Liver (tissue), 9 donors: ENCODE measurements around the gene PLCL1. TPM values are rescaled to one million over a fixed set of nuclear protein-coding genes. Genes with fewer than 3 reads are reported as not detected.
"Not testable (repeated sequence)": the region's sequence is repeated elsewhere in the genome, so short reads cannot be mapped to it uniquely, and the experiment has no call there.

Experiments
- DNase-seq: peaks from one replicate; pipeline ENCODE4 v3.0.0-alpha.2; 2017; ENCODE audit warnings: low spot score
- H3K27ac ChIP-seq, 2 donors: one replicate each; pipeline ENCODE4 v1.7.0; 2013; ENCODE audit warnings: inconsistent platforms in 2 of 2, low read length in 2 of 2, control low read depth in 1 of 2, low read depth in 1 of 2, mild to moderate bottlenecking in 1 of 2
- H3K27me3 ChIP-seq, 4 donors: one replicate each; pipeline versions ENCODE4 v1.6.1 to v1.7.0; 2013; ENCODE audit warnings: low read length in 3 of 4, inconsistent platforms in 1 of 4, mild to moderate bottlenecking in 1 of 4, moderate library complexity in 1 of 4; ENCODE audit not compliant: control insufficient read depth in 4 of 4, insufficient read depth in 4 of 4
- H3K36me3 ChIP-seq, 4 donors: one replicate each; pipeline versions ENCODE4 v1.6.1 to v1.7.0; 2013; ENCODE audit warnings: low read length in 3 of 4, mild to moderate bottlenecking in 3 of 4, low read depth in 1 of 4, moderate library complexity in 1 of 4; ENCODE audit not compliant: control insufficient read depth in 4 of 4, insufficient read depth in 3 of 4
- H3K4me1 ChIP-seq, 4 donors: one replicate each; pipeline versions ENCODE4 v1.6.1 to v1.7.0; 2013; ENCODE audit warnings: low read length in 3 of 4, mild to moderate bottlenecking in 3 of 4, moderate library complexity in 1 of 4; ENCODE audit not compliant: control insufficient read depth in 4 of 4, insufficient read depth in 4 of 4
- H3K4me3 ChIP-seq, 3 donors: one replicate each; pipeline versions ENCODE4 v1.6.1 to v1.7.0; 2013; ENCODE audit warnings: low read length in 3 of 3, control low read depth in 1 of 3, low read depth in 1 of 3, mild to moderate bottlenecking in 1 of 3
- H3K9ac ChIP-seq, 2 donors: one replicate each; pipeline ENCODE4 v1.7.0; 2013; ENCODE audit warnings: low read length in 2 of 2, mild to moderate bottlenecking in 2 of 2, moderate library complexity in 2 of 2, control low read depth in 1 of 2, low read depth in 1 of 2
- H3K9me3 ChIP-seq, 4 donors: one replicate each; pipeline versions ENCODE4 v1.6.1 to v1.7.0; 2013; ENCODE audit warnings: low read length in 3 of 4; ENCODE audit not compliant: control insufficient read depth in 4 of 4
- ATF3 ChIP-seq: IDR thresholded peaks from 2 replicates; pipeline ENCODE4 v1.6.1; 2016; ENCODE audit warnings: antibody characterized with exemption
- CTCF ChIP-seq: fragments of 150-350 bp; IDR thresholded peaks from 2 replicates; pipeline ENCODE4 v1.5.1; 2017; ENCODE audit warnings: improper control_type of control experiment, low read depth, low read length; ENCODE audit not compliant: missing input control
- EGR1 ChIP-seq, 2 donors: IDR thresholded peaks; 2 replicates each; pipeline ENCODE4 v1.6.1; 2016 to 2018; ENCODE audit warnings: antibody characterized with exemption in 2 of 2, low read depth in 2 of 2
- FOXA1 ChIP-seq: IDR thresholded peaks from 2 replicates; pipeline ENCODE4 v1.6.1; 2016; ENCODE audit warnings: antibody characterized with exemption
- FOXA2 ChIP-seq: IDR thresholded peaks from 2 replicates; pipeline ENCODE4 v1.6.1; 2016; ENCODE audit warnings: antibody characterized with exemption
- GABPA ChIP-seq, 2 donors: IDR thresholded peaks in 1 of 2; conservative IDR thresholded peaks in 1 of 2; 2 replicates each; pipeline ENCODE4 v1.6.1; 2016; ENCODE audit warnings: antibody characterized with exemption in 2 of 2, mild to moderate bottlenecking in 1 of 2, moderate library complexity in 1 of 2
- HNF4G ChIP-seq: IDR thresholded peaks from 2 replicates; pipeline ENCODE4 v1.6.1; 2016; ENCODE audit warnings: antibody characterized with exemption
- JUND ChIP-seq, 2 donors: IDR thresholded peaks; 2 replicates each; pipeline ENCODE4 v1.6.1; 2016; ENCODE audit warnings: antibody characterized with exemption in 2 of 2
- MAX ChIP-seq: IDR thresholded peaks from 2 replicates; pipeline ENCODE4 v1.6.1; 2016; ENCODE audit warnings: antibody characterized with exemption
- NR2F2 ChIP-seq: IDR thresholded peaks from 2 replicates; pipeline ENCODE4 v1.6.1; 2016; ENCODE audit warnings: antibody characterized with exemption
- RAD21 ChIP-seq, 2 donors: IDR thresholded peaks; 2 replicates each; pipeline ENCODE4 v1.6.1; 2016; ENCODE audit warnings: antibody characterized with exemption in 2 of 2, mild to moderate bottlenecking in 2 of 2
- REST ChIP-seq: IDR thresholded peaks from 2 replicates; pipeline ENCODE4 v1.6.1; 2016; ENCODE audit warnings: antibody characterized with exemption, mild to moderate bottlenecking
- RXRA ChIP-seq, 2 donors: IDR thresholded peaks; 2 replicates each; pipeline ENCODE4 v1.6.1; 2017 to 2018; ENCODE audit warnings: antibody characterized with exemption in 2 of 2, mild to moderate bottlenecking in 1 of 2
- SP1 ChIP-seq: IDR thresholded peaks from 2 replicates; pipeline ENCODE4 v1.6.1; 2018; ENCODE audit warnings: antibody characterized with exemption, mild to moderate bottlenecking
- TAF1 ChIP-seq: conservative IDR thresholded peaks from 2 replicates; pipeline ENCODE4 v1.6.1; 2016; ENCODE audit warnings: antibody characterized with exemption, mild to moderate bottlenecking
- YY1 ChIP-seq: IDR thresholded peaks from 2 replicates; pipeline ENCODE4 v1.6.1; 2016; ENCODE audit warnings: antibody characterized with exemption, mild to moderate bottlenecking
- ZBTB33 ChIP-seq: IDR thresholded peaks from 2 replicates; pipeline ENCODE4 v1.6.1; 2016; ENCODE audit warnings: antibody characterized with exemption
- WGBS: extraction: QIAGEN DNeasy Blood & Tissue Kit; methylation state at CpG from one replicate; pipeline ENCODE4 v1.1.7; 2013; 5-methylcytosine and 5-hydroxymethylcytosine counted together
- polyA plus RNA-seq, 2 donors: library from polyadenylated mRNA; stranded (reverse) in 1 of 2; unstranded in 1 of 2; fragments of 200-250 nt in 1 of 2; fragments of >200 nt in 1 of 2; fragmentation: Nextera tagmentation in 1 of 2; extraction: Ambion mirVana in 1 of 2; gene quantifications; one replicate each; pipeline versions ENCODE4 v1.2.1 to v1.2.3, GENCODE V29; 2013 to 2015
- total RNA-seq, 2 donors: library from RNA; depleted of rRNA; stranded (reverse); fragments of >200 nt; gene quantifications; one replicate each; pipeline ENCODE4 v1.2.3, GENCODE V29; 2014
- donor health status: healthy.
- donor health status: healthy.
- donor health status: healthy.
- donor health status: healthy.
- donor health status: healthy.

Gene PLCL1
- total and polyA plus RNA-seq, 4 donors = 0.08 to 0.59 (median 0.31) TPM

- no peak for TF ChIP-seq CTCF
Observed at GRCh38 chr2:198017068-198017467, 212.7 kb downstream of the PLCL1 start (continued).

GRCh38 chr2:198028955-198029354 is 224.6 kb downstream of the PLCL1 start:
- H3K36me3 ChIP-seq = no peaks in the 10 kb centered on the region
- H3K9ac ChIP-seq = no peak overlapping the region
- no peak overlapping the region for H3K4me3 ChIP-seq
- TF ChIP-seq SP1 = no peak
- no peak for TF ChIP-seq ZBTB33
- TF ChIP-seq NR2F2 = no peak
- no peak for TF ChIP-seq GABPA (IDR thresholded peaks at IDR 0.05 in 1 of 2, conservative IDR thresholded peaks at IDR 0.05 in 1 of 2)
- TF ChIP-seq ATF3 = no peak
- no peak for TF ChIP-seq JUND (IDR thresholded peaks at IDR 0.05)
- TF ChIP-seq RAD21 (IDR thresholded peaks at IDR 0.05) = no peak
- no peak for TF ChIP-seq CTCF
- no peak for TF ChIP-seq FOXA1
- TF ChIP-seq HNF4G = no peak
- TF ChIP-seq RXRA (IDR thresholded peaks at IDR 0.05) = no peak
- TF ChIP-seq TAF1 = no peak
- TF ChIP-seq EGR1 (IDR thresholded peaks at IDR 0.05; ENCODE audit: low read depth in 2 of 2) = no peak
- no peak for TF ChIP-seq MAX
- no peak for TF ChIP-seq FOXA2
- TF ChIP-seq REST = no peak
- TF ChIP-seq YY1 = no peak
- H3K27ac ChIP-seq = no peak overlapping the region
- DNase-seq = no peak
- H3K27me3 ChIP-seq = no peaks in the 10 kb centered on the region
- no peaks in the 10 kb centered on the region for H3K4me1 ChIP-seq
- 53% methylated on average over 1 of the region's 1 CpG for WGBS
- no peaks in the 10 kb centered on the region for H3K9me3 ChIP-seq

- not testable (repeated sequence) for H3K4me1 ChIP-seq, H3K9me3 ChIP-seq, DNase-seq, H3K27me3 ChIP-seq, H3K4me3 ChIP-seq, H3K9ac ChIP-seq, H3K27ac ChIP-seq, H3K36me3 ChIP-seq
- WGBS = 60% methylated on average over 5 of the region's 5 CpGs
Observed at GRCh38 chr2:198029576-198029975, 225.2 kb downstream of the PLCL1 start.
